NOMO-1 treated with DMSO at 0.1 percent for 48 hours (cell line): ENCODE results near the gene SLC6A19.

Source experiments
- DNase-seq: peaks from one replicate; lab custom pipeline; 2025; ENCODE audit not compliant: unreplicated experiment; lab: John Stamatoyannopoulos, UW

Gene SLC6A19

GRCh38 chr5:1165864-1166263 lies 35.5 kb upstream of the SLC6A19 start:
- DNase-seq = no peak

GRCh38 chr5:1166370-1166769 lies 35.0 kb upstream of the SLC6A19 start:
- DNase-seq = no peak

GRCh38 chr5:1167361-1167727 lies 34.1 kb upstream of the SLC6A19 start:
- DNase-seq = no peak

GRCh38 chr5:1167728-1168709 lies 33.4 kb upstream of the SLC6A19 start:
- peak; percentile 93 for DNase-seq

- peak; percentile 54 for DNase-seq
Measured at GRCh38 chr5:1168796-1169195, 32.6 kb upstream of the SLC6A19 start.

- no peak for DNase-seq
Measured at GRCh38 chr5:1169211-1170115, 31.9 kb upstream of the SLC6A19 start.

- no peak for DNase-seq
Measured at GRCh38 chr5:1171340-1171941, 30.0 kb upstream of the SLC6A19 start.

- no peak for DNase-seq
Measured at GRCh38 chr5:1172007-1172581, 29.3 kb upstream of the SLC6A19 start.

- no peak for DNase-seq
Measured at GRCh38 chr5:1172670-1173404, 28.6 kb upstream of the SLC6A19 start.

GRCh38 chr5:1173485-1174070 lies 27.8 kb upstream of the SLC6A19 start:
- DNase-seq = no peak

GRCh38 chr5:1174122-1174936 lies 27.1 kb upstream of the SLC6A19 start:
- peak; percentile 33 for DNase-seq

- no peak for DNase-seq
Measured at GRCh38 chr5:1175015-1175414, 26.4 kb upstream of the SLC6A19 start.

- no peak for DNase-seq
Measured at GRCh38 chr5:1175801-1176472, 25.5 kb upstream of the SLC6A19 start.

- DNase-seq = no peak
Measured at GRCh38 chr5:1176473-1177391, 24.7 kb upstream of the SLC6A19 start.

GRCh38 chr5:1177826-1178528 lies 23.4 kb upstream of the SLC6A19 start:
- DNase-seq = no peak

- no peak for DNase-seq
Measured at GRCh38 chr5:1178529-1179382, 22.6 kb upstream of the SLC6A19 start.
